Measurements from ENCODE around the gene USP46.

DNA sequence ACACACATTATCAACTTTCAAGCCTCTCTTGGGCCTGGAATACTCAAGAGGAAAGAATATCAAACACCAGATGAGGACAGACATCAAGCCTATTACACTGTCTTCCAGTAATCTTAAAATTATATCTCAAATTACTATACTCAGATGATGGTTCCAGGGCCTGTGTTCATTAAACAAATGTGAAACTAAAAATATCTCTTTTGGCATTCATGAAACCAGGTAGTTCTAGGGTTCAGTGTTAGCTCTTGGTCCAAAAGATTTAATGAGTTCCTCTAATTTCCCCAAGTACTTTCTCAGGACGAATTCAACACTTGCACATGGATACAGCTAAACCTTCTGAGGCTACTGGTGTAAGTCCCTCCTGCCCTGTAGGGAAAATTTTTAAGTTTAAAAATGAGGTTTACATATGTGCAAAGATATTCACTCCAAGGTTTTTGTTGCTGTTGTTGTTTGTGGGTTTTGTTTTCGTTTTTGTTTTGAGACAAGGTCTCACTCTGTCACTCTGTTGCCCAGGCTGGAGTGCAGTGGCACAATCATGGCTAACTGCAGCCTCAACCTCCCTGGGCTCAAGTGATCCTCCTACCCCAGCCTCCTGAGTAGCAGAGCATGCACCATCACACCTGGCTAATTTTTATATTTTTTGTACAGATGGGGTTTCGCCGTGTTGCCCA, 79.4 kb downstream of the USP46 start:
- TF ChIP-seq, protein P1, sequence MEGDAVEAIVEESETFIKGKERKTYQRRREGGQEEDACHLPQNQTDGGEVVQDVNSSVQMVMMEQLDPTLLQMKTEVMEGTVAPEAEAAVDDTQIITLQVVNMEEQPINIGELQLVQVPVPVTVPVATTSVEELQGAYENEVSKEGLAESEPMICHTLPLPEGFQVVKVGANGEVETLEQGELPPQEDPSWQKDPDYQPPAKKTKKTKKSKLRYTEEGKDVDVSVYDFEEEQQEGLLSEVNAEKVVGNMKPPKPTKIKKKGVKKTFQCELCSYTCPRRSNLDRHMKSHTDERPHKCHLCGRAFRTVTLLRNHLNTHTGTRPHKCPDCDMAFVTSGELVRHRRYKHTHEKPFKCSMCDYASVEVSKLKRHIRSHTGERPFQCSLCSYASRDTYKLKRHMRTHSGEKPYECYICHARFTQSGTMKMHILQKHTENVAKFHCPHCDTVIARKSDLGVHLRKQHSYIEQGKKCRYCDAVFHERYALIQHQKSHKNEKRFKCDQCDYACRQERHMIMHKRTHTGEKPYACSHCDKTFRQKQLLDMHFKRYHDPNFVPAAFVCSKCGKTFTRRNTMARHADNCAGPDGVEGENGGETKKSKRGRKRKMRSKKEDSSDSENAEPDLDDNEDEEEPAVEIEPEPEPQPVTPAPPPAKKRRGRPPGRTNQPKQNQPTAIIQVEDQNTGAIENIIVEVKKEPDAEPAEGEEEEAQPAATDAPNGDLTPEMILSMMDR (conservative IDR thresholded peaks at IDR 0.05; ENCODE audit: low read depth, low read length), result no peak
- TF ChIP-seq EZH2 (IDR thresholded peaks at IDR 0.05; ENCODE audit: borderline replicate concordance, low read depth, low read length, poor library complexity, severe bottlenecking), result no peak
